ENCODE measurements around the gene SFT2D1.

DNA sequence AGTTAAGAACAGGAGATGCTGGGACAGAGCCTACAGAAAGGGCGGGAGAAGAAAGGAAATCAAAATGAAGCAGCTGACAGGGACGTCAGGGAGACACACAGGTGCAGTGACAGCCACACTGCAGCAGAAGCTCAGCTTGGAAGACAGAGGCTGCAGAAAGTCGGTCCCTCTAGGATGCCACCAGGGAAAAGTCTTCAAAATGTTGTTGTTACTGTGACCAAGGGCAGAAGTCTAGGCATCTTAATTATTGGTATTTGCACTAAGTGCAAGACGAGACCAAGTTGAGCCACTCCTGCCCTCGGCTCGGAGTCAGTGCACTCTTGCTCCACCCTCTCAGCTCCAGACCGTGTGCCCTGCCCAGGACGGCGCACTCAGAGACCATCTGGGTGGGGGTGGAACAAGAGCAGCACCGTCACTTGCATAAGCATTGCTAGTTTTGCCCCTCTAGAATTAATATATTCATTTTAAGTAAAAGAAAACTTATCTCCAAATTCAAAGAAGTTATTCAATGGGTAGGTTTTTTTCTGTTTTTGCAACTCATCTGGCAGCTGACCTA, 36.7 kb downstream of the SFT2D1 start:
- TF ChIP-seq EP300 (IDR thresholded peaks at IDR 0.05; ENCODE audit: low read depth): no peak
- no peak for TF ChIP-seq POLR2A (IDR thresholded peaks at IDR 0.05)
- TF ChIP-seq, protein P1, sequence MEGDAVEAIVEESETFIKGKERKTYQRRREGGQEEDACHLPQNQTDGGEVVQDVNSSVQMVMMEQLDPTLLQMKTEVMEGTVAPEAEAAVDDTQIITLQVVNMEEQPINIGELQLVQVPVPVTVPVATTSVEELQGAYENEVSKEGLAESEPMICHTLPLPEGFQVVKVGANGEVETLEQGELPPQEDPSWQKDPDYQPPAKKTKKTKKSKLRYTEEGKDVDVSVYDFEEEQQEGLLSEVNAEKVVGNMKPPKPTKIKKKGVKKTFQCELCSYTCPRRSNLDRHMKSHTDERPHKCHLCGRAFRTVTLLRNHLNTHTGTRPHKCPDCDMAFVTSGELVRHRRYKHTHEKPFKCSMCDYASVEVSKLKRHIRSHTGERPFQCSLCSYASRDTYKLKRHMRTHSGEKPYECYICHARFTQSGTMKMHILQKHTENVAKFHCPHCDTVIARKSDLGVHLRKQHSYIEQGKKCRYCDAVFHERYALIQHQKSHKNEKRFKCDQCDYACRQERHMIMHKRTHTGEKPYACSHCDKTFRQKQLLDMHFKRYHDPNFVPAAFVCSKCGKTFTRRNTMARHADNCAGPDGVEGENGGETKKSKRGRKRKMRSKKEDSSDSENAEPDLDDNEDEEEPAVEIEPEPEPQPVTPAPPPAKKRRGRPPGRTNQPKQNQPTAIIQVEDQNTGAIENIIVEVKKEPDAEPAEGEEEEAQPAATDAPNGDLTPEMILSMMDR (IDR thresholded peaks at IDR 0.05): no peak
